ENCODE measurements around the gene PHGDH. TPM values are rescaled to one million over a fixed set of nuclear protein-coding genes. Genes with fewer than 3 reads are reported as not detected.

PHGDH gene
- total RNA-seq, 3 donors from 2014 or later (not counting 1 experiment from before 2014, with no cell fraction given) = 1.1 to 6.6 (median 5.8) TPM

DNA sequence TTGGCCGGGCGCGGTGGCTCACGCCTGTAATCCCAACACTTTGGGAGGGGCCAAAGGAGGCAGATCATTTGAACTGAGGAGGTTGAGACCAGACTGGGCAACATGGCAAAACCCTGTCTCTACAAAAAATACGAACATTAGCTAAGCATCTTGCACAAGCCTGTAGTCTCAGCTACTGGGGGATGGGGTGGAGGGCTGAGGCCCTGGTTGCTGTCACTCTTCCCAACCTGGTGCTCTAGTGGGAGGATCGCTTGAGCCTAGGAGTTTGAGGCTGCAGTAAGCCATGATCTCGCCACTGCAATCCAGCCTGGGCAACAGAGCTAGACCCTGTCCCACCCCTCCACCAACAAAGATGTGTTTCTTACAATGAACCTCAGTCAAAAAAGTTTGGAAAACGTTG is 2.8 kb downstream of the PHGDH start:
- Histone ChIP-seq H3K9me3 (ENCODE audit: control insufficient read depth, insufficient read depth, low read length) (peaks cover 2% of the 10 kb centered on the region), H3K4me3 (ENCODE audit: low read length) (no peak overlapping the region), H3K27me3 (ENCODE audit: control insufficient read depth, insufficient read depth, low read length) (peaks cover 3% of the 10 kb centered on the region), H3K36me3 (ENCODE audit: control insufficient read depth, insufficient read depth, low read length) (no peaks in the 10 kb centered on the region), H3K27ac (ENCODE audit: low read length) (no peak overlapping the region), H3K4me1 (ENCODE audit: control insufficient read depth, insufficient read depth, low read length) (peaks cover 12% of the 10 kb centered on the region)
- no peak for DNase-seq
- intact Hi-C loops (cut with micrococcal nuclease) = no loop called here
- no peak overlapping the region for H3K4me3 Mint-ChIP-seq
- WGBS (ENCODE audit: insufficient coverage) = 94% methylated on average over 8 of the region's 8 CpGs
- no peaks in the 10 kb centered on the region for H3K36me3 Mint-ChIP-seq
- H3K9me3 Mint-ChIP-seq = no peaks in the 10 kb centered on the region
- H3K27ac Mint-ChIP-seq = no peak overlapping the region
- H3K27me3 Mint-ChIP-seq (ENCODE audit: low read depth in 2 of 2) = peaks cover 15 to 18% of the 10 kb centered on the region in 2 donors
- no peak for ATAC-seq
- H3K4me1 Mint-ChIP-seq = peaks cover 17 to 20% of the 10 kb centered on the region in 2 donors
- no peak for TF ChIP-seq CTCF (IDR thresholded peaks at IDR 0.05)

DNA sequence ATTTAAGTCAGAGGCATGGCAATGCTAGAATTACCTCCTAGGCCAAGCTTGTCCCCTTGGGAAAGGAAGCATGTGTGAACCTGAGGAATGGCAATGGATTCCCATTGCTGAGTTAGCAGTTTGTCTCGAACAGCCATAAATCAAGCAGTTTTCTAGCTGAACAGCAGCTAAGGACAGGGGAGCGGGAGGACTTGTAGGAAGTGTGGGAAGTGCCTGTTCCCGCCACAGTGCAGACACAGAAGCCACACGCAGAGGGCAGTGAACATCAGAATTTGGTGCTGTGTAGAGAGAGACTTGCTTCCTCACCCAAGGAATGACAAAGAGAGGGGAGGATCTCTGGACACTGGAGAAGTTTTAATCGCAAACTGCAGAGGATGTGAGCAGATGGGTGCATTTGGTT is 3.8 kb downstream of the PHGDH start:
- ATAC-seq = no peak
- peaks cover 3% of the 10 kb centered on the region for H3K27me3 ChIP-seq (ENCODE audit: control insufficient read depth, insufficient read depth, low read length)
- H3K4me3 ChIP-seq (ENCODE audit: low read length) = no peak overlapping the region
- 46% methylated on average over 5 of the region's 5 CpGs for WGBS (ENCODE audit: insufficient coverage)
- no peaks in the 10 kb centered on the region for H3K36me3 ChIP-seq (ENCODE audit: control insufficient read depth, insufficient read depth, low read length)
- Mint-ChIP-seq H3K9me3 (no peaks in the 10 kb centered on the region), H3K4me3 (no peak overlapping the region), H3K4me1 (peaks cover 17 to 20% of the 10 kb centered on the region in 2 donors), H3K27ac (no peak overlapping the region), H3K36me3 (no peaks in the 10 kb centered on the region), H3K27me3 (ENCODE audit: low read depth in 2 of 2) (peaks cover 15 to 17% of the 10 kb centered on the region in 2 donors)
- no peak for DNase-seq
- peaks cover 2% of the 10 kb centered on the region for H3K9me3 ChIP-seq (ENCODE audit: control insufficient read depth, insufficient read depth, low read length)
- intact Hi-C loops (cut with micrococcal nuclease) = no loop called here
- no peak overlapping the region for H3K27ac ChIP-seq (ENCODE audit: low read length)
- TF ChIP-seq CTCF (IDR thresholded peaks at IDR 0.05) = no peak
- peaks cover 12% of the 10 kb centered on the region for H3K4me1 ChIP-seq (ENCODE audit: control insufficient read depth, insufficient read depth, low read length)

- DNase-seq = no peak
Measured at GRCh38 chr1:119718409-119718808, 6.7 kb downstream of the PHGDH start.

More at GRCh38 chr1:119718409-119718808, 6.7 kb downstream of the PHGDH start:
- Histone ChIP-seq H3K27me3 (ENCODE audit: control insufficient read depth, insufficient read depth, low read length) (no peaks in the 10 kb centered on the region), H3K9me3 (ENCODE audit: control insufficient read depth, insufficient read depth, low read length) (no peaks in the 10 kb centered on the region), H3K27ac (ENCODE audit: low read length) (no peak overlapping the region), H3K4me3 (ENCODE audit: low read length) (no peak overlapping the region), H3K36me3 (ENCODE audit: control insufficient read depth, insufficient read depth, low read length) (no peaks in the 10 kb centered on the region), H3K4me1 (ENCODE audit: control insufficient read depth, insufficient read depth, low read length) (no peaks in the 10 kb centered on the region)
- Mint-ChIP-seq H3K9me3 (no peaks in the 10 kb centered on the region), H3K36me3 (no peaks in the 10 kb centered on the region), H3K27me3 (ENCODE audit: low read depth in 2 of 2) (peaks cover 2 to 3% of the 10 kb centered on the region in 2 donors), H3K4me1 (peaks cover 1 to 5% of the 10 kb centered on the region in 2 donors), H3K27ac (no peak overlapping the region), H3K4me3 (no peak overlapping the region)
- no peak for ATAC-seq
- no peak for TF ChIP-seq CTCF (IDR thresholded peaks at IDR 0.05)
- intact Hi-C loops (cut with micrococcal nuclease) = no loop called here
